Stomach smooth muscle (tissue), 2 donors: Measurements from ENCODE around the gene GPN2.
"Not testable (repeated sequence)": the region's sequence is repeated elsewhere in the genome, so short reads cannot be mapped to it uniquely, and the experiment has no call there.

Experiments used
- H3K27ac ChIP-seq: one replicate; pipeline ENCODE4 v1.7.0; 2013; ENCODE audit warnings: mild to moderate bottlenecking, low read length, inconsistent platforms
- H3K27me3 ChIP-seq, 2 donors: one replicate each; pipeline ENCODE4 v1.7.0; 2013; ENCODE audit warnings: low read length in 2 of 2; ENCODE audit not compliant: insufficient read depth in 2 of 2, control insufficient read depth in 1 of 2
- H3K36me3 ChIP-seq, 2 donors: one replicate each; pipeline ENCODE4 v1.7.0; 2013; ENCODE audit warnings: low read length in 2 of 2; ENCODE audit not compliant: control insufficient read depth in 2 of 2, insufficient read depth in 2 of 2
- H3K4me1 ChIP-seq: one replicate; pipeline ENCODE4 v1.7.0; 2013; ENCODE audit warnings: low read length; ENCODE audit not compliant: control insufficient read depth, insufficient read depth
- H3K4me3 ChIP-seq, 2 donors: one replicate each; pipeline ENCODE4 v1.7.0; 2013; ENCODE audit warnings: low read length in 2 of 2
- H3K9ac ChIP-seq, 2 donors: one replicate each; pipeline ENCODE4 v1.7.0; 2013; ENCODE audit warnings: low read length in 2 of 2, mild to moderate bottlenecking in 1 of 2
- H3K9me3 ChIP-seq, 2 donors: one replicate each; pipeline ENCODE4 v1.7.0; 2013; ENCODE audit warnings: low read length in 2 of 2; ENCODE audit not compliant: control insufficient read depth in 2 of 2
- donor health status: healthy.
- donor health status: Pancreatic carcinoma.

Gene GPN2

DNA sequence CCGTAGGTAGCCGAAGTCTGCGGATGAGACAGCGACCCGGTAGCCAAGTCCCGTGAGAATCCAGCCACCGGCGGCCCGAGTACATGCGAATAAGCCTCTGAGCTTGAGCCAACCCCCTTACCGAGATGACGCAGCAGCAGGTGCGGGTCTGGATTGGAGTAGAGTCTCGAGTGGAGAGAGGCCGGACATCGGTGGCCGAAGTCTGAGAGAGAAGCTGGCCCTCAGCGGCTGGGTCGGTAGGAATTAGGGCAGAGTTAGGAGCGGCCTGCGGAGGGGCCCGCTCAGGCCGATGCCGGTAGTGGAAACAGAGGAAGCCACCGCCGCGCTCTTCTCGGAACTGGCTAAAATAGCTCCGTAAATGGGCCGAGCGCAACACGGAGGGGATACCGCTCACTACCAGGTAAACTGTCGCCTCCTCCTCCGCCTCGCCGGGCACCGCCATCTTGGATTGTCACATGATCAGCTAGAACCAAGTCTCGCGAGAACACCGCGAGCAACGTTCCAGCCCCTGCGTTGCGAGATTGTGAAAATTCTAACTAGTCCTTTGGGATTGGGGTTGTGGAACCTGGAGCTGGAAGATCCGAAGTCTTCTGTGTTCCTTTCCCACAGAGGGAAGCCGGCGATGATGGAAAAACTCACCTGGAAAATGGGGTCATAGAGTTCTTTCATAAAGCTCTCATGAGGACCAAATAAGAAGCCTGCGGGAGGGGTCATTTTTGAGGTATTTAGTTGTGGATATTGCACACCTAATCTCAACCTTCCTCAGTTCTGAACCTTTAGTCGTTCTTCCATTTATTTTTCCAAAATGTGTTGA is 10.1 kb upstream of the GPN2 start, which contains the start of gene GPATCH3:
Gene GPATCH3 (minus strand): TSS at position 467 of the 814 bp plus-strand sequence. CDS start 25 bp downstream, at position 442.
- H3K36me3 ChIP-seq: peaks cover 11 to 13% of the 10 kb centered on the region in 2 donors
- peak within 1 kb of the TSS; percentile 87 for H3K27ac ChIP-seq
- peak within 1 kb of the TSS; percentile 92 to 96 for H3K9ac ChIP-seq
- H3K4me1 ChIP-seq: peaks cover 21% of the 10 kb centered on the region
- peak within 1 kb of the TSS; percentile 93 to 99 for H3K4me3 ChIP-seq
- no peaks in the 10 kb centered on the region for H3K27me3 ChIP-seq
- H3K9me3 ChIP-seq: no peaks in the 10 kb centered on the region

DNA sequence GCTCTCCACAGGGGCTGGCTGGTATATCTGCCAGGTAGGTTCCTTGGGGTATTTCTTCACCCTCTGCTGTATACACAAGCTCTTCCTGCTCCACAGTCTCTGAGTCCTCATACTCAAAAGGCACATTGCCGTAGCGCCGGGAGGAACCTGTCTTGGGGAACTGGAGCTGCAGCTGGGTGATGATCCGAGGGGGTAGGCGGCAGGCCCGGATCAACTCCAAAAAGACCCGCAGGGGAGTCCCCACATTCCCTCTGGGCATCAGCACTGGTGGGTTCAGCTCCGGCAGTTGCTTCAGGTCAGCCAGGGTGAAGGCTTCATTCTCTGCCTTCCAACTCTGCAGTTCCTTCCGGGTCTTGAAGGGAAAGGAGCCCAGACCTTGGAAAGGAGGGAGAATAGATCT is 7.3 kb upstream of the GPN2 start:
- Histone ChIP-seq H3K4me1 (peaks cover 21% of the 10 kb centered on the region), H3K9me3 (no peaks in the 10 kb centered on the region), H3K4me3 (no peak overlapping the region), H3K27ac (no peak overlapping the region), H3K36me3 (peaks cover 33 to 34% of the 10 kb centered on the region in 2 donors), H3K27me3 (no peaks in the 10 kb centered on the region), H3K9ac (no peak overlapping the region)

DNA sequence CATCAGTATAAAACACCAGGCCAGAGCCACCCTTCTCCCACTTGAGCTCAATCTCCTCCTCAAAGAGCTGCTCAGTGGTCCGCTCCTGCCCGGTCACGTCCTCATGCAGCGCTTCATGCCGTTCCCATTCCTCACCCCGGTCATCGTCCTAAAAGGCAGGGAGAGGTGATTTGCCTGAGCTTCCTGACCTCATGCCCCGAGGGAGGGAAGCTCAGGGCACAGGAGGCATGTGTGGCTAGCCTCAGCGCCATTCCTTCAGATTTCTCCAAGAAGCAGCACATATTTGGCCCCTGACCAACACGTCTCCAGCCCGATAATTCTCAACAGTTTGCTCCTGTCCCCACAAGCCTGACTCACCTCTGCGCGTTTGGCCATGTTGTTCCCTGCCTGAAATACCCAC is 4.2 kb upstream of the GPN2 start:
- H3K27me3 ChIP-seq: no peaks in the 10 kb centered on the region
- H3K9ac ChIP-seq: no peak overlapping the region
- no peaks in the 10 kb centered on the region for H3K9me3 ChIP-seq
- peaks cover 18% of the 10 kb centered on the region for H3K4me1 ChIP-seq
- no peak overlapping the region for H3K27ac ChIP-seq
- peaks cover 35 to 40% of the 10 kb centered on the region in 2 donors for H3K36me3 ChIP-seq
- H3K4me3 ChIP-seq: no peak overlapping the region

DNA sequence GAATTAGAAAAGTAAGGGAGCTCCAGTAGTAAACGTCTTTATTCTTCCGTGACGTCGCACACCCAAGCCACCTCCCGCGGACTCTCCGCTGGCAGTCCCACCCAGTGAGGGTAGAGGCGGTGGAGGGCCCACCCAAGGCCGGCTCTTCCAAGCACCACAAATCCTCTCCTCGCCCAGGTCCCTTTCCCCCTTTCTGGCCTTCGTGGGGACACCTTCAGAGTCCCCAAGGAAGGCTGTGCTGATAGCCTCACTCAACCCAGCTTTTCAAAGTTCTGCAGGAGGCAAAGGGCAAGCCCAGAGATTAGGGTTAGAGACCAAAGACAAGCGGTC is 349 bp upstream of the GPN2 start:
- H3K36me3 ChIP-seq: peaks cover 39 to 49% of the 10 kb centered on the region in 2 donors
- no peaks in the 10 kb centered on the region for H3K9me3 ChIP-seq
- peaks cover 18% of the 10 kb centered on the region for H3K4me1 ChIP-seq
- H3K27me3 ChIP-seq: no peaks in the 10 kb centered on the region
- peak overlapping the region; percentile 84 to 96 for H3K9ac ChIP-seq
- peak overlapping the region; percentile 93 for H3K27ac ChIP-seq
- H3K4me3 ChIP-seq: peak overlapping the region; percentile 94 to 97

DNA sequence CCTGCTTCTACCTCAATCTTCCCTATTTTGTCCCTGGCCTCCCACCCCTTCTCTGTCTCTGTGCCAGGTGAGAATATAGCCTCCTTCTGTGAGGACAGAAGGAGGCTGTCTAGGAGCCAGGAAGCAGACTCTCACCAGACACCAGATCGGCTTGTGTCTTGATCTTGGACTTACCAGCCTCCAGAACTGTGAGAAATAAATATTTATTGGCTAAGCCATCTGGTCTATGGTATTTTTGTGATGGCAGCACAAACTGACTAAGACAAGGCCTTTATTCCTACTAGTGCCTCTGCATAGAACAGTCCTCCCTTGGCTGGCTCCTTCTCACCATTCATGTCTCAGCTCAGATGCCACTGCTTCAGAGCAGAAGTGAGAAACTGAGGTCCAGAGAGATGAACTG is 1.9 kb downstream of the GPN2 start:
- Histone ChIP-seq H3K27ac (no peak overlapping the region), H3K4me3 (no peak overlapping the region), H3K36me3 (peaks cover 43 to 52% of the 10 kb centered on the region in 2 donors), H3K9ac (no peak overlapping the region), H3K27me3 (no peaks in the 10 kb centered on the region), H3K4me1 (peaks cover 18% of the 10 kb centered on the region), H3K9me3 (no peaks in the 10 kb centered on the region)

DNA sequence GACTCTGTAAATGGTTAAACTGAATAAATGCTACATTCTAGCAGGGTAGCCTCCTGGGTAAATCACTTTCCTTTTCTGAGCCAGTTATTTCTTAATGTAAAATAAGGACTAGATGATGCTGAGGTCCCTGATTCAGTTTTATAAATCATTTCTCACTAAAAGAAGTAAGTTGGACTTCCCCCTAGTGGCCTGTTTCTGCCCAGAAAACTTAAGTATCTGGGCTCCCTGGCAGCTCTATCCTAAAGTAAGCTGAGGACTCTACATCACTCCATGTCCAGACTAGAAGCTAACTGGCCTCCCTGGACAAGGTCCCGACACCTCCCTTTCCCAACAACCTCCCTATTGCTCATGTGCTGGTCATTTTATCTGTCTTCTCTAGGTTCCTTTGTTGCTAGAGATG is 3.0 kb downstream of the GPN2 start:
- no peak overlapping the region for H3K4me3 ChIP-seq
- H3K4me1 ChIP-seq: peaks cover 18% of the 10 kb centered on the region
- no peak overlapping the region for H3K27ac ChIP-seq
- H3K9ac ChIP-seq: no peak overlapping the region
- H3K36me3 ChIP-seq: peaks cover 43 to 52% of the 10 kb centered on the region in 2 donors
- no peaks in the 10 kb centered on the region for H3K9me3 ChIP-seq
- no peaks in the 10 kb centered on the region for H3K27me3 ChIP-seq

DNA sequence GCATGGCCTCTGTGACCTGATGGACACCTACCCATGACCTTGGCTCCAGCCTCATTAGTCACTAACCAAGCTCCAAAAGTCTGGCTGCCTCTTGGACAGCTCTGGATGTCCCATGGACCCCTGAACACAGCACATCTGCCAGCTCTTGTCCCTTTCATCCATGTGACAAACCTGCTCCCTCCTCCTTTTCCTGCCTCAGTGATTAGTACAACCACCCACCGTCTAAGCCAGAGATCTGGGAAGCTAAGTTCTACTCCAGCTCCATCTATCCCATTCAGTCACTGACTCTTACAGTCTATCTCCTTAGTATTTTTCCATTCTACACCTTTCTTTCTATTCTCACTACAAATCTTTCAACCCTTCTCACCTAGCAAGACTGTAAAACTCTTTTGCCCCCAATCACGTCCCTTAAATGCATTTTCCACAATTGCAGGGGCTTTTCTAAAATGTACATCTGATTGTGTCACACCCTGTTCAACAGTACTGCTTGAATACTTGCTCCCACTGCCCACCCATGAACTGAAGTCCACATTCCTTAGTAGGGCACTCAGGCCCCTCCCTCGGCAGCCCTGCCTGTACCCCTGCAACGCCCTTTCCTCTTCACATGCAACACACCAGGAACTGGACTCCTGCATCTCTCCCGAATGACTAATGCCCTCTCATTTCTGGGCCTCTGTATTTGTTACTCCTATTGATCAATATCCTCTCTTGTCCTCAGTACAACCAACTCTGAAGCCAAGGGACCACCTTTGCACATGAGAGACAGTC is 7.2 kb downstream of the GPN2 start:
- Histone ChIP-seq H3K4me1 (peaks cover under 1% of the 10 kb centered on the region), H3K27me3 (no peaks in the 10 kb centered on the region), H3K36me3 (peaks cover 49 to 61% of the 10 kb centered on the region in 2 donors), H3K9ac (no peak overlapping the region), H3K4me3 (no peak overlapping the region), H3K27ac (no peak overlapping the region), H3K9me3 (no peaks in the 10 kb centered on the region)

DNA sequence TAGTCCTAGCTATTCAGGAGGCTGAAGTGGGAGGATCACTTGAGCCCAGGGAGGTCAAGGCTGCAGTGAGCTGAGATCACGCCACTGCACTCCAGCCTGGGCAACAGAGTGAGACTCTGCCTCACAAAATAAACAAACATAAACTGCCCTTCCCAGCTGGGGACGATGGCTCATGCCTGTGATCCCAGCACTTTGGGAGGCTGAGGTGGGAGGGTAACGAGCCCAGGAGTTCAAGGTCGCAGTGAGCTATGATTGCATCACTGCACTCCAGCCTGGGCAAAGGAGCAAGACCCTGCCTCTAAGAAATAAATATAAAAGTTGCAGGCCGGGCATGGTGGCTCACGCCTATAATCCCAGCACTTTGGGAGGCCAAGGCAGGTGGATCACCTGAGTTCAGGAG is 8.5 kb downstream of the GPN2 start:
- not testable (repeated sequence) for H3K9me3 ChIP-seq, H3K4me3 ChIP-seq, H3K4me1 ChIP-seq, H3K27ac ChIP-seq, H3K27me3 ChIP-seq, H3K9ac ChIP-seq
- H3K36me3 ChIP-seq: peaks cover 57 to 60% of the 10 kb centered on the region in 2 donors

DNA sequence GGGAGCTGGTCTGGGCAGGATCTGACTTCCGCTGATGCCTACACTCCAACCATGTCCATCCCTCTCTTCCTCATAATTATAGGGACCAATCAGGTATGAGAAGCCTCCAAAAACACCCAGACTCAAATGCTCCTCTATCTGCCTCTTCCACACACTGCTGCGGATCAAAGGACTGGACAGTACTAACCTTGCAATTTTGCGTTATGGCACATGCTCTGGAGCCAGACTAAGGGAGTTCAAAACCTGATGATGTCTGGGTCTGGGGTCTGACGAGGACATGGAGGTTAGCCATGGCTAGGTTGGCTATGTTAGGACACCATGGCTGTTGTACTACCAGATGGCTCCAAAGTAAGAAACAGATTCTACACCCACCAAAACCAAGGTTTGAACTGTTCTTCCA is 10.3 kb downstream of the GPN2 start:
- Histone ChIP-seq H3K9me3 (no peaks in the 10 kb centered on the region), H3K36me3 (peaks cover 44 to 46% of the 10 kb centered on the region in 2 donors), H3K27ac (no peak overlapping the region), H3K27me3 (no peaks in the 10 kb centered on the region), H3K4me1 (peaks cover 4% of the 10 kb centered on the region), H3K9ac (no peak overlapping the region), H3K4me3 (no peak overlapping the region)

DNA sequence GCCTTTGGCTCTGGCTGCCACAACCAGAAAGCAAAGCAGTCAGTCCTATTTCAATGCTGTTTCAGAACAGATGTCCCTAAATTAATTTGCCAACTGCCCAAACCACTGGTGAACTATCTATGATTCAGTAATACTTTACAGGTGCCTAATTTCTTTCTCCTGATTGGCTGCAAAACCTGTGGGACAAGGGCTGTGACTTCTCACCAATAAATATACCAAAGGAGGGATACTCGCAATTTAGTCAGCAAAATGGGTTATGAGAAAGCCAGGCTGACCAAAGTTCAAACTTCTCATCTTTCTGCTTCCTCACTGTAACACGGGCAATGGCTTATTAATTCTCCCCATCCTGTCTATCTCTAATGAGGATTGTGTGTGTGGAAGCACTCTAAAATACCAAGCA is 12.8 kb downstream of the GPN2 start:
- Histone ChIP-seq H3K27ac (no peak overlapping the region), H3K9me3 (no peaks in the 10 kb centered on the region), H3K27me3 (no peaks in the 10 kb centered on the region), H3K4me1 (peaks cover 4% of the 10 kb centered on the region), H3K4me3 (no peak overlapping the region), H3K36me3 (peaks cover 23 to 27% of the 10 kb centered on the region in 2 donors), H3K9ac (peak overlapping the region in 1 of 2 donors; percentile 13)

DNA sequence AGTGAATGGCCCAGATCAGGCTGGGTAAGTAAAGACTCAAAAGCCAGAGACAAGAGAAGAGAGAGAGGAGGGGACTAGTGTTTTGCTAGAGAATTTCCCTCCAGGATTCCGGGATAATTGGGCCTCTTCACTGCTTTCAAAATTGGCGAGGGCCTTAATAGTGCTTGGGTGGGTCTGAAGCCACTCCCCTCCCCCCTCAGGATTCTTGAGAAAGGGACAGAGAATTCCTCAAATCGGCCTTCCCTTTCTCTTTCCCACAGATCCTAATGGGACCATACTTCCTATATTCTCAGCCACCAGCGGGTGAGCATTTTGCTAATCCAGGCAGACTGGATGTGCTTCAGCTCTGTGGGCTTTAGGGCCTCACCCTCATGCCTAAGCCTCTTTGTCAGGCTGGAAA is 15.2 kb downstream of the GPN2 start:
- H3K27ac ChIP-seq: no peak overlapping the region

More for the DNA sequence above, 15.2 kb downstream of the GPN2 start:
- peaks cover 14 to 15% of the 10 kb centered on the region in 2 donors for H3K36me3 ChIP-seq
- no peaks in the 10 kb centered on the region for H3K9me3 ChIP-seq
- no peaks in the 10 kb centered on the region for H3K27me3 ChIP-seq
- H3K4me1 ChIP-seq: peaks cover 4% of the 10 kb centered on the region
- no peak overlapping the region for H3K9ac ChIP-seq
- H3K4me3 ChIP-seq: no peak overlapping the region
